K562 (cell line): ENCODE measurements around the gene SFXN5. TPM values are rescaled to one million over a fixed set of nuclear protein-coding genes. Genes with fewer than 3 reads are reported as not detected.

Experiments
- ATAC-seq: fragments of 200-7000 bp; cut with Tn5 transposase; 3 replicates; pipeline ENCODE4 v1.9.1; 2020; ENCODE audit warnings: moderate library complexity
- BruUV-seq: library from RNA; stranded (reverse); fragments of 400-500 nt; replicated peaks from 2 replicates; lab custom pipeline; 2021; lab: Mats Ljungman, UMichigan
- CTCF ChIA-PET: fragments of 300-600 bp; formaldehyde crosslinking; extraction: SDS; loops from one replicate; lab custom pipeline; 2021; ENCODE audit warnings: low intra/inter-chr PET ratio; lab: Yijun Ruan, JAX
- POLR2A ChIA-PET: fragments of 300-600, 350-650 bp; sonication (Branson Sonifier 250); formaldehyde crosslinking; extraction: SDS; loops from one replicate; lab custom pipeline; 2021; ENCODE audit warnings: antibody characterized with exemption, inconsistent platforms; lab: Yijun Ruan, JAX
- DNase-seq, 4 experiments: peaks; one replicate each; pipeline versions ENCODE4 v3.0.0 to v3.0.0-alpha.2; 2011 to 2018; ENCODE audit warnings: low spot score in 3 of 4, mixed read lengths in 3 of 4; ENCODE audit errors: extremely low read depth in 1 of 4
- FAIRE-seq: peaks from 2 replicates; lab custom pipeline; 2011; peaks lifted over from hg19 to GRCh38; lab: Jason Lieb, UNC
- H2AFZ ChIP-seq: 2 replicates; pipeline ENCODE4 v1.6.0; 2011; ENCODE audit warnings: low read depth, low read length, control low read depth, inconsistent platforms
- H3K27ac ChIP-seq: fragments of 200-600 bp; 3 replicates; pipeline ENCODE4 v1.8.0; 2011; ENCODE audit warnings: low read depth, mild to moderate bottlenecking, control low read depth, inconsistent platforms, low read length, moderate library complexity, mixed read lengths; ENCODE audit errors: extremely low read depth
- H3K27me3 ChIP-seq, 2 experiments: fragments of 300-600 bp in 1 of 2; 2 replicates in 1 of 2; 3 replicates in 1 of 2; pipeline versions ENCODE4 v1.6.0 to v1.8.0; 2011; ENCODE audit warnings: inconsistent platforms in 2 of 2, low read length in 2 of 2, mild to moderate bottlenecking in 1 of 2, mixed read lengths in 1 of 2, moderate library complexity in 1 of 2; ENCODE audit not compliant: control insufficient read depth in 2 of 2, insufficient read depth in 2 of 2
- H3K36me3 ChIP-seq: fragments of 300-600 bp; 3 replicates; pipeline ENCODE4 v1.8.0; 2011; ENCODE audit warnings: mild to moderate bottlenecking, low read length, inconsistent platforms; ENCODE audit not compliant: control insufficient read depth, insufficient read depth
- H3K4me1 ChIP-seq, 2 experiments: fragments of 200-600 bp in 1 of 2; replicated peaks in 1 of 2; 2 replicates in 1 of 2; 3 replicates in 1 of 2; pipeline versions ENCODE4 v1.5.1 to v1.8.0; 2011; ENCODE audit warnings: inconsistent platforms in 2 of 2, low read length in 2 of 2, mild to moderate bottlenecking in 1 of 2, mixed read lengths in 1 of 2, moderate library complexity in 1 of 2; ENCODE audit not compliant: control insufficient read depth in 2 of 2, insufficient read depth in 2 of 2
- H3K4me2 ChIP-seq: 2 replicates; pipeline ENCODE4 v1.6.1; 2011; ENCODE audit warnings: low read length, control low read depth, inconsistent platforms, mixed read lengths; ENCODE audit not compliant: insufficient read depth
- H3K4me3 ChIP-seq: fragments of 200-600 bp; sonication (generic), shearing (Covaris generic); 2 replicates; pipeline ENCODE4 v1.5.1; 2016; ENCODE audit warnings: control low read depth, inconsistent platforms
- H3K79me2 ChIP-seq: fragments of 200-600 bp; 3 replicates; pipeline ENCODE4 v1.8.0; 2011; ENCODE audit warnings: low read length, inconsistent platforms; ENCODE audit not compliant: control insufficient read depth, insufficient read depth
- H3K9ac ChIP-seq, 2 experiments: 2 replicates each; pipeline versions ENCODE4 v1.6.0 to v1.6.1; 2011; ENCODE audit warnings: low read depth in 2 of 2, low read length in 2 of 2, control low read depth in 1 of 2, inconsistent platforms in 1 of 2, mild to moderate bottlenecking in 1 of 2, mixed read lengths in 1 of 2; ENCODE audit not compliant: insufficient read depth in 1 of 2
- H3K9me1 ChIP-seq: one replicate; pipeline ENCODE4 v1.6.0; 2011; ENCODE audit warnings: inconsistent platforms, mild to moderate bottlenecking, low read length, moderate library complexity; ENCODE audit not compliant: control insufficient read depth, insufficient read depth
- H3K9me3 ChIP-seq: replicated peaks from 2 replicates; pipeline ENCODE4 v1.5.1; 2011; ENCODE audit warnings: low read depth, low read length, inconsistent platforms; ENCODE audit not compliant: control insufficient read depth, insufficient read depth
- H4K20me1 ChIP-seq: replicated peaks from 2 replicates; pipeline ENCODE4 v1.6.1; 2011; ENCODE audit warnings: low read length, inconsistent platforms, mixed read lengths; ENCODE audit not compliant: control insufficient read depth, insufficient read depth
- CSDE1 ChIP-seq, 2 experiments: fragments of 450-650 bp; IDR thresholded peaks; 2 replicates each; pipeline ENCODE4 v1.6.1; 2016; ENCODE audit warnings: mild to moderate bottlenecking in 1 of 2
- DIDO1 ChIP-seq: fragments of 450-650 bp; IDR thresholded peaks from 2 replicates; pipeline ENCODE4 v1.6.1; 2016; ENCODE audit warnings: low read depth, missing biosample characterization, missing genetic modification characterization
- ETV6 ChIP-seq, 3 experiments: fragments of 150-350 bp in 1 of 3; sonication (generic) in 1 of 3; formaldehyde crosslinking in 1 of 3; IDR thresholded peaks; 2 replicates each; pipeline versions ENCODE4 v1.6.1 to v1.8.0; 2014 to 2022; ENCODE audit warnings: borderline replicate concordance in 2 of 3, low read depth in 2 of 3, antibody characterized with exemption in 1 of 3, low read length in 1 of 3, mild to moderate bottlenecking in 1 of 3, missing genetic modification reagents in 1 of 3
- HDAC8 ChIP-seq: fragments of 450-650 bp; IDR thresholded peaks from 2 replicates; pipeline ENCODE4 v1.6.1; 2016; ENCODE audit warnings: mild to moderate bottlenecking, missing genetic modification characterization, moderate library complexity, missing compliant biosample characterization
- NCOR1 ChIP-seq: fragments of 450-650 bp; IDR thresholded peaks from 2 replicates; pipeline ENCODE4 v1.6.1; 2016; ENCODE audit warnings: mild to moderate bottlenecking, moderate library complexity
- PTBP1 ChIP-seq: fragments of 200-400 bp; formaldehyde crosslinking; IDR thresholded peaks from 2 replicates; pipeline ENCODE4 v1.6.1; 2017; ENCODE audit warnings: low read depth, low read length
- RCOR1 ChIP-seq, 2 experiments: IDR thresholded peaks; 2 replicates each; pipeline ENCODE4 v1.6.1; 2012; ENCODE audit warnings: low read depth in 2 of 2, low read length in 2 of 2, borderline replicate concordance in 1 of 2, improper control_type of control experiment in 1 of 2
- SIX5 ChIP-seq, 2 experiments: IDR thresholded peaks; 2 replicates each; pipeline ENCODE4 v1.6.1; 2011; ENCODE audit warnings: low read length in 2 of 2, borderline replicate concordance in 1 of 2, low read depth in 1 of 2, mild to moderate bottlenecking in 1 of 2, moderate library complexity in 1 of 2; ENCODE audit not compliant: insufficient read depth in 1 of 2
- SMARCC2 ChIP-seq: fragments of 450-650 bp; IDR thresholded peaks from 2 replicates; pipeline ENCODE4 v1.6.1; 2017; ENCODE audit warnings: antibody characterized with exemption, moderate library complexity, mild to moderate bottlenecking, low read depth
- SPI1 ChIP-seq: IDR thresholded peaks from 2 replicates; pipeline ENCODE4 v1.6.1; 2011; ENCODE audit warnings: low read depth, low read length, control low read depth, borderline replicate concordance
- TOE1 ChIP-seq, 2 experiments: fragments of 450-650 bp in 1 of 2; sonication (generic) in 1 of 2; formaldehyde crosslinking in 1 of 2; IDR thresholded peaks; 2 replicates each; pipeline versions ENCODE4 v1.7.1 to v1.8.0; 2016 to 2022; ENCODE audit warnings: borderline replicate concordance in 2 of 2, mild to moderate bottlenecking in 2 of 2, antibody characterized with exemption in 1 of 2, inconsistent platforms in 1 of 2, low read depth in 1 of 2, missing genetic modification reagents in 1 of 2, moderate library complexity in 1 of 2
- YY1 ChIP-seq, 3 experiments: IDR thresholded peaks; 2 replicates each; pipeline ENCODE4 v1.6.1; 2011; ENCODE audit warnings: low read length in 2 of 3, mild to moderate bottlenecking in 2 of 3, moderate library complexity in 2 of 3, borderline replicate concordance in 1 of 3, control low read depth in 1 of 3, low read depth in 1 of 3; ENCODE audit not compliant: insufficient read depth in 3 of 3, insufficient replicate concordance in 2 of 3, control insufficient read depth in 1 of 3, insufficient read length in 1 of 3; ENCODE audit errors: extremely low read depth in 1 of 3
- ZNF274 ChIP-seq: IDR thresholded peaks from 2 replicates; pipeline ENCODE4 v1.6.1; 2011; ENCODE audit warnings: low read depth, mild to moderate bottlenecking, low read length, moderate library complexity, borderline replicate concordance
- ZNF668 ChIP-seq: fragments of 250-450 bp; sonication (Bioruptor Pico); IDR thresholded peaks from 2 replicates; pipeline ENCODE4 v1.8.0; 2022; ENCODE audit warnings: mild to moderate bottlenecking, inconsistent platforms
- ZNF780A ChIP-seq: fragments of 250-450 bp; sonication (Bioruptor Pico); IDR thresholded peaks from 2 replicates; pipeline ENCODE4 v1.5.0; 2021; ENCODE audit warnings: mild to moderate bottlenecking
- WGBS: fragments of 100-300 bp; shearing (Covaris generic); methylation state at CpG from one replicate; pipeline ENCODE4 v1.1.6; 2016; ENCODE audit warnings: low coverage, mixed read lengths; ENCODE audit not compliant: insufficient coverage; ENCODE audit errors: missing lambda C conversion rate; 5-methylcytosine and 5-hydroxymethylcytosine counted together
- in situ Hi-C: fragments of 300-500 bp; cut with MboI; formaldehyde crosslinking; loops from 4 replicates; pipeline ENCODE4 v1.15.0; 2018; ENCODE audit warnings: inconsistent platforms, mixed read lengths
- intact Hi-C: fragments of 100-400 bp; cut with micrococcal nuclease; formaldehyde crosslinking; loops from 2 replicates; pipeline ENCODE4 v1.14.2; 2022
- polyA plus RNA-seq, 8 experiments: library from polyadenylated mRNA; depleted of rRNA in 4 of 8; stranded (reverse) in 5 of 8; unstranded in 3 of 8; fragments of >200 nt; fragmentation: Nextera tagmentation in 2 of 8; fragmentation: Illumina TruSeq in 1 of 8; extraction: Ambion mirVana in 2 of 8; extraction: Trizol in 1 of 8; gene quantifications; 2 replicates each; pipeline versions ENCODE4 v1.2.1 to v1.2.3, GENCODE V29; 2011 to 2014; ENCODE audit warnings: inconsistent platforms in 1 of 8, missing spikeins in 1 of 8
- total RNA-seq, 7 experiments: library from RNA; depleted of rRNA in 6 of 7; stranded (reverse); fragments of >200 nt in 6 of 7; fragmentation: Illumina TruSeq in 2 of 7; extraction: Trizol in 2 of 7; gene quantifications; 2 replicates each; pipeline versions ENCODE4 v1.2.1 to v1.2.3, GENCODE V29; 2011 to 2021; ENCODE audit warnings: low replicate concordance in 1 of 7

SFXN5 gene
- total and polyA plus RNA-seq, 9 of the 15 experiments (the other 6 are each of a cell fraction or from before 2014, with no cell fraction given) = 8.3 to 22.6 (median 16.0) TPM

- WGBS = 0% methylated on average over 5 of the region's 5 CpGs
- in situ Hi-C loops (no loop called here), intact Hi-C loops (no loop called here)
- Histone ChIP-seq H3K9ac (no peak overlapping the region), H3K4me1 (peaks cover 0 to 3% of the 10 kb centered on the region in 2 experiments; a peak in 1 of 5 replicates), H3K79me2 (no peaks in the 10 kb centered on the region), H3K27ac (no peak overlapping the region), H4K20me1 (peaks cover 26% of the 10 kb centered on the region), H3K9me3 (no peaks in the 10 kb centered on the region), H3K36me3 (no peaks in the 10 kb centered on the region), H3K4me2 (no peak overlapping the region), H3K9me1 (no peaks in the 10 kb centered on the region), H3K27me3 (peaks cover 17 to 80% of the 10 kb centered on the region in 2 experiments), H2AFZ (no peak overlapping the region), H3K4me3 (no peak overlapping the region)
- DNase-seq (no peak), ATAC-seq (no peak), FAIRE-seq (no peak)
- ChIA-PET CTCF (no interaction called here), POLR2A (no interaction called here)
- no peak for TF ChIP-seq CSDE1 (IDR thresholded peaks at IDR 0.05)
- no peak for TF ChIP-seq ZNF274
- TF ChIP-seq ETV6 (IDR thresholded peaks at IDR 0.05; ENCODE audit: borderline replicate concordance in 1 of 2, low read depth in 2 of 2, low read length in 1 of 2) = no peak
- TF ChIP-seq ETV6 (CRISPR knock-in tag; IDR thresholded peaks at IDR 0.05; ENCODE audit: borderline replicate concordance) = no peak
- no peak for TF ChIP-seq YY1 (IDR thresholded peaks at IDR 0.05; ENCODE audit: borderline replicate concordance in 1 of 3, control insufficient read depth in 1 of 3, extremely low read depth in 1 of 3, insufficient read depth in 3 of 3, insufficient read length in 1 of 3, insufficient replicate concordance in 2 of 3, low read depth in 1 of 3, low read length in 2 of 3)
- TF ChIP-seq DIDO1 (tag) = no peak
- no peak for TF ChIP-seq TOE1 (IDR thresholded peaks at IDR 0.05; ENCODE audit: borderline replicate concordance)
- no peak for TF ChIP-seq TOE1 (CRISPR knock-in tag; IDR thresholded peaks at IDR 0.05; ENCODE audit: borderline replicate concordance, low read depth)
- no peak for TF ChIP-seq PTBP1
- no peak for TF ChIP-seq SIX5 (IDR thresholded peaks at IDR 0.05; ENCODE audit: borderline replicate concordance in 1 of 2, insufficient read depth in 1 of 2, low read depth in 1 of 2, low read length in 2 of 2)
- TF ChIP-seq ZNF780A (CRISPR knock-in tag) = no peak
- no peak for TF ChIP-seq SPI1
- no peak for TF ChIP-seq NCOR1
- TF ChIP-seq SMARCC2 = no peak
- no peak for TF ChIP-seq ZNF668 (CRISPR knock-in tag)
- no peak for TF ChIP-seq RCOR1 (IDR thresholded peaks at IDR 0.05; ENCODE audit: borderline replicate concordance in 1 of 2, low read depth in 2 of 2, low read length in 2 of 2)
- no peak for TF ChIP-seq HDAC8 (tag)
- no TSS peak for BruUV-seq
Observed at GRCh38 chr2:72932045-72932740, 139.3 kb downstream of the SFXN5 start.
